ENCODE results near the gene C17orf58. TPM values are rescaled to one million over a fixed set of nuclear protein-coding genes. Genes with fewer than 3 reads are reported as not detected.
"Not testable (repeated sequence)": the region's sequence is repeated elsewhere in the genome, so short reads cannot be mapped to it uniquely, and the experiment has no call there.

C17orf58 gene
- total RNA-seq, 1 donor from 2014 or later, result 10.9 TPM

- Mint-ChIP-seq H3K4me3 (ENCODE audit: low read depth) (no peak overlapping the region), H3K4me1 (ENCODE audit: low read depth) (peaks cover 21% of the 10 kb centered on the region), H3K27me3 (no peaks in the 10 kb centered on the region), H3K27ac (peak overlapping the region; percentile 74), H3K9me3 (ENCODE audit: low read depth) (no peaks in the 10 kb centered on the region), H3K36me3 (ENCODE audit: insufficient read depth) (peaks cover 7% of the 10 kb centered on the region)
- no peak for DNase-seq (ENCODE audit: low spot score, unreplicated experiment)
- TF ChIP-seq CTCF (IDR thresholded peaks at IDR 0.05; ENCODE audit: unreplicated experiment), result no peak
Observed at GRCh38 chr17:68033636-68034451, 37.6 kb upstream of the C17orf58 start.

GRCh38 chr17:68029512-68030215 lies 33.4 kb upstream of the C17orf58 start:
- no peak overlapping the region for H3K4me3 Mint-ChIP-seq (ENCODE audit: low read depth)
- H3K9me3 Mint-ChIP-seq (ENCODE audit: low read depth), result no peaks in the 10 kb centered on the region
- no peak for DNase-seq (ENCODE audit: low spot score, unreplicated experiment)
- H3K27me3 Mint-ChIP-seq, result no peaks in the 10 kb centered on the region
- H3K4me1 Mint-ChIP-seq (ENCODE audit: low read depth), result peaks cover 5% of the 10 kb centered on the region
- no peaks in the 10 kb centered on the region for H3K36me3 Mint-ChIP-seq (ENCODE audit: insufficient read depth)
- no peak for TF ChIP-seq CTCF (IDR thresholded peaks at IDR 0.05; ENCODE audit: unreplicated experiment)
- H3K27ac Mint-ChIP-seq, result no peak overlapping the region

- not testable (repeated sequence) for H3K4me1 Mint-ChIP-seq (ENCODE audit: low read depth); H3K9me3 Mint-ChIP-seq (ENCODE audit: low read depth); H3K27ac Mint-ChIP-seq; DNase-seq (ENCODE audit: low spot score, unreplicated experiment); H3K27me3 Mint-ChIP-seq; H3K36me3 Mint-ChIP-seq (ENCODE audit: insufficient read depth); H3K4me3 Mint-ChIP-seq (ENCODE audit: low read depth)
Observed at GRCh38 chr17:68022547-68022946, 26.3 kb upstream of the C17orf58 start.

DNA sequence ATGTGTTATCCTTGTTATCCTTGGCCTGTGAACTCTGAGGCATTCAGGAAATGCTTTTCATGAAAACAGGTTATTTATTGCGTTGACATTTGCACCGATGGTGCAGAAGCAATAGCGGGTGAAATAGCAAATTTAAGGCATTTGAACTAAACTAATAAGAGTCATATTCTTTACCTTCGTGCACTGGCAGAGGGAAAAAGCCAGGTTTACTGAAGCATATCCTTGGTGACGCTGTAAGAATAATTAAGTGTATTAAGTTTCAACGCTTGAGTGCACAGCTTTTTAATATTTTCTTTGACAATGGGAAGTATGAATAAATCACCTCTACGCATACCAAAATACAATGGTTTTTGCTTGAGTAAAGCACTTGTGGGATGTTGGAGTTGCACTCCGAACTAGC lies 25.7 kb upstream of the C17orf58 start:
- Mint-ChIP-seq H3K36me3 (ENCODE audit: insufficient read depth) (peaks cover 2% of the 10 kb centered on the region), H3K4me3 (ENCODE audit: low read depth) (no peak overlapping the region), H3K9me3 (ENCODE audit: low read depth) (no peaks in the 10 kb centered on the region), H3K27ac (no peak overlapping the region), H3K27me3 (no peaks in the 10 kb centered on the region), H3K4me1 (ENCODE audit: low read depth) (peaks cover 7% of the 10 kb centered on the region)
- no peak for TF ChIP-seq CTCF (IDR thresholded peaks at IDR 0.05; ENCODE audit: unreplicated experiment)
- no peak for DNase-seq (ENCODE audit: low spot score, unreplicated experiment)

GRCh38 chr17:68020791-68021190 lies 24.5 kb upstream of the C17orf58 start:
- H3K4me1 Mint-ChIP-seq (ENCODE audit: low read depth); H3K36me3 Mint-ChIP-seq (ENCODE audit: insufficient read depth); DNase-seq (ENCODE audit: low spot score, unreplicated experiment); H3K9me3 Mint-ChIP-seq (ENCODE audit: low read depth); H3K27me3 Mint-ChIP-seq: not testable (repeated sequence)
- H3K4me3 Mint-ChIP-seq (ENCODE audit: low read depth), result peak overlapping the region; percentile 81
- H3K27ac Mint-ChIP-seq, result peak overlapping the region; percentile 99

DNA sequence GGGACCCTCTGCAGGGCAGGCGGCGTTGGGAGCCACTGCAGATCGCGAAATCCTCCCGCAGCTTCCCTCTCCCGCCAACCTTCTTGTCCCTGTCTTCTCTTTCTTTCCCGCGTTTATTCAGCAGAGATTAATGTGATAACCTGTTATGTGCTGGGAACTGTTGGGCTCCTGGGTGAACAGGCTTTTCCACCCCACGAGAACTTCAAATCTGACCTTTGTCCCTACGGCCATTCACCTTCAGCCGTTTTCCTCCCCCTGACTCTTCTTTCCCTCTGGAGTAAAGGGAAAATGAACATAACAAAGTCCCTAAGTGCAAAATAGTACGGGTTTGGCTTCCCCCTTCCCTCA lies 24.1 kb upstream of the C17orf58 start:
- no peak for DNase-seq (ENCODE audit: low spot score, unreplicated experiment)
- Mint-ChIP-seq H3K36me3 (ENCODE audit: insufficient read depth) (peaks cover 2% of the 10 kb centered on the region), H3K9me3 (ENCODE audit: low read depth) (no peaks in the 10 kb centered on the region), H3K4me1 (ENCODE audit: low read depth) (peaks cover 7% of the 10 kb centered on the region), H3K4me3 (ENCODE audit: low read depth) (peak overlapping the region; percentile 81), H3K27me3 (no peaks in the 10 kb centered on the region), H3K27ac (peak overlapping the region; percentile 99)
- no peak for TF ChIP-seq CTCF (IDR thresholded peaks at IDR 0.05; ENCODE audit: unreplicated experiment)

Data from progenitor cell of endocrine pancreas (in vitro differentiated cells).